Nephron progenitor cell (in vitro differentiated cells): ENCODE results near the gene CCBE1.

Source experiments
- DNase-seq: peaks from one replicate; pipeline ENCODE4 v3.0.0; 2021
- H3K27ac Mint-ChIP-seq: 2 replicates; pipeline ENCODE4 v1.8.0; 2021; ENCODE audit warnings: mild to moderate bottlenecking, moderate library complexity, mixed read lengths
- H3K27me3 Mint-ChIP-seq: 2 replicates; pipeline ENCODE4 v1.8.0; 2021; ENCODE audit warnings: mild to moderate bottlenecking, low read depth, mixed read lengths; ENCODE audit not compliant: poor library complexity
- H3K36me3 Mint-ChIP-seq: 2 replicates; pipeline ENCODE4 v1.8.0; 2021; ENCODE audit warnings: low read depth, mixed read lengths
- H3K4me1 Mint-ChIP-seq: 2 replicates; pipeline ENCODE4 v1.8.0; 2021; ENCODE audit warnings: mixed read lengths
- H3K4me3 Mint-ChIP-seq: 2 replicates; pipeline ENCODE4 v1.8.0; 2021; ENCODE audit warnings: mild to moderate bottlenecking, moderate library complexity, mixed read lengths
- H3K9me3 Mint-ChIP-seq: 2 replicates; pipeline ENCODE4 v1.8.0; 2021; ENCODE audit warnings: mild to moderate bottlenecking, moderate library complexity, mixed read lengths
- TF ChIP-seq, protein P1 (sequence below): fragments of 200-600 bp; sonication (generic); IDR thresholded peaks from 2 replicates; pipeline ENCODE4 v1.5.0; 2021; ENCODE audit warnings: antibody characterized with exemption

Gene CCBE1

DNA sequence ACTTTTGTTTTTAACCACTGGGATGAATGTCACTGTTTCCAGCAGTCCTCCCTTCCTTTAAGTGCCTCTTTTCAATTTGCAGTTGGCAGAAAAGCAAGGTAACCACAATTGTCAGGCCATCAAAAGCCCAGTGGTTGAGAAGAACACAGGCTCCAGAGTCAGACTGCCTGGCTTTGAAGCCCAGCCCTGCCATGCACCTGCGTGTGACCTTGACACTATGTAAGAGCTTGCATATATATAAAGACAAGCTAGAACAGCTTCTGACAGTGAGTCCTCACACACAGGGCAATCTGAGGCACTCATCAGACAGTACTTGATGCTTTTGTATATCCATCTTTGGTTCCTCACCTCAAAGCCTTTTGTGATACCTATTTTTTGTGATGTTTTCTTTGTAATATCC, 11.0 kb downstream of the CCBE1 start:
- no peak overlapping the region for H3K27ac Mint-ChIP-seq
- no peak overlapping the region for H3K4me3 Mint-ChIP-seq
- no peak for DNase-seq
- H3K36me3 Mint-ChIP-seq, result no peaks in the 10 kb centered on the region
- TF ChIP-seq, protein P1, sequence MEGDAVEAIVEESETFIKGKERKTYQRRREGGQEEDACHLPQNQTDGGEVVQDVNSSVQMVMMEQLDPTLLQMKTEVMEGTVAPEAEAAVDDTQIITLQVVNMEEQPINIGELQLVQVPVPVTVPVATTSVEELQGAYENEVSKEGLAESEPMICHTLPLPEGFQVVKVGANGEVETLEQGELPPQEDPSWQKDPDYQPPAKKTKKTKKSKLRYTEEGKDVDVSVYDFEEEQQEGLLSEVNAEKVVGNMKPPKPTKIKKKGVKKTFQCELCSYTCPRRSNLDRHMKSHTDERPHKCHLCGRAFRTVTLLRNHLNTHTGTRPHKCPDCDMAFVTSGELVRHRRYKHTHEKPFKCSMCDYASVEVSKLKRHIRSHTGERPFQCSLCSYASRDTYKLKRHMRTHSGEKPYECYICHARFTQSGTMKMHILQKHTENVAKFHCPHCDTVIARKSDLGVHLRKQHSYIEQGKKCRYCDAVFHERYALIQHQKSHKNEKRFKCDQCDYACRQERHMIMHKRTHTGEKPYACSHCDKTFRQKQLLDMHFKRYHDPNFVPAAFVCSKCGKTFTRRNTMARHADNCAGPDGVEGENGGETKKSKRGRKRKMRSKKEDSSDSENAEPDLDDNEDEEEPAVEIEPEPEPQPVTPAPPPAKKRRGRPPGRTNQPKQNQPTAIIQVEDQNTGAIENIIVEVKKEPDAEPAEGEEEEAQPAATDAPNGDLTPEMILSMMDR, result no peak
- H3K27me3 Mint-ChIP-seq, result peaks cover 59% of the 10 kb centered on the region
- no peaks in the 10 kb centered on the region for H3K9me3 Mint-ChIP-seq
- H3K4me1 Mint-ChIP-seq, result peaks cover 14% of the 10 kb centered on the region

DNA sequence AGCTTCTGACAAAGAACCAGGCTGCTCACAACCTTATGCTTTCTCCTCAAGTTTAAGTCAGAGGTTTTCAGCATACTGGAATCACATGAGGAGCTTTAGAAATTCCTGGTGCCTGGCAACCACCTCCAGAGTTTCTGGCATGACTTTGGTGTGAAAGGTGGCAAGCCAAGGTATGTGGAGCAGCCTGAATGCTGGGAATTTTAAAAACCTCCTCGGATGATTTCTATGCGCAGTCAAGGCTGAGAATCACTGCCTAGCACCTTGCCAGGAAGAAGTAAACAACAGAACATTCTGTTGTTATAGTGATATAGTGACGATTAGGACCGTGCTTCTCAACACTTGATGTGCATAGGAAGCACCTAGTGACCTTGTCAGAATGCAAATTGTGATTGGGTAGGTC, 11.7 kb downstream of the CCBE1 start:
- Mint-ChIP-seq H3K4me3 (no peak overlapping the region), H3K27ac (no peak overlapping the region), H3K36me3 (no peaks in the 10 kb centered on the region), H3K4me1 (peaks cover 20% of the 10 kb centered on the region), H3K9me3 (no peaks in the 10 kb centered on the region), H3K27me3 (peaks cover 51% of the 10 kb centered on the region)
- TF ChIP-seq, protein P1, result no peak
- DNase-seq, result no peak

DNA sequence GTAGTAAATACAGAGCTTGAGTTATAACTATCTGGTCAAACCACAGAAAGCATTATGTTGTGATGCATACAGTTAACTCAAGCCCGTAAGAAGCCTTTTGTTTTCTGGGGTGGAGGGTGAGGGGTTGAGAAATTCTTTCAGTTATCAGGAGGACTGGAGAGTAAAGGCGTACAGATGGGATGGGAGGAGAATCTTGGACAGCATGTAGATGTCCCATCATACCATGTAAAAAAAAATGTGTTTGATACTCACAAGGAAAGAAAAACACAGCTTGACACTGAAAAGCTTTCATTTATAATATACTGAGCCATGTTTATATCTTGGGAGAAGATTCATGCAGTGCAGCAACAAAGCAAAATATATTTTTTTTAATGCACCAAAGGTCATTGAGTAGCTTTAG, 12.4 kb downstream of the CCBE1 start:
- no peak for DNase-seq

DNA sequence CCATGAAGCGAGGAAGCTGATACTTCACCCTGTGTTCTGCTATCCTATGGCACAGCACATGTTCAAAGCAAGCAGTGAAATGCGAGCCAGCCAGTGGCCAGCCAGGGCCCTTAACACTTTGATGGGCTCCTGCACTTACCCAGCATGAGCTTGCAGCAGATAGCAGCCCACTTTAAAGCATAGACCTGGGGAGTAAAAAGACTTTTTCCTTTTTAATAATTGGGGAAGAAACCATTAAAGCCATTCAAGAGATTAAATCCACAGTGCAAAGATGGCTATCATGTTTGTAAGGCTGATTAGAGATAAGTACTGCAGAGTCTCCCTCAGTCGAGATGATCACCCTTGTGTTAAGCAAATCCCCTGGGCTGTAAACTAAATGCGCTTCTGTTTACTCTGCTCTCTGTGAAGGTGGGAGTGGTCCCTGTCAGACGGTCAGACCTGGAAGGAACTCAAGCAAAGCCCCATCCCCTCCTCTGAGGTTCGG, 15.7 kb downstream of the CCBE1 start:
- DNase-seq, result peak; percentile 25
- Mint-ChIP-seq H3K4me1 (peaks cover 30% of the 10 kb centered on the region), H3K27me3 (peaks cover 18% of the 10 kb centered on the region), H3K4me3 (peak overlapping the region; percentile 50), H3K36me3 (no peaks in the 10 kb centered on the region), H3K27ac (peak overlapping the region; percentile 85), H3K9me3 (no peaks in the 10 kb centered on the region)
- TF ChIP-seq, protein P1, result no peak

More for the DNA sequence above, 12.4 kb downstream of the CCBE1 start:
- TF ChIP-seq, protein P1, result no peak
- Mint-ChIP-seq H3K27ac (no peak overlapping the region), H3K36me3 (no peaks in the 10 kb centered on the region), H3K9me3 (no peaks in the 10 kb centered on the region), H3K27me3 (peaks cover 44% of the 10 kb centered on the region), H3K4me1 (peaks cover 26% of the 10 kb centered on the region), H3K4me3 (no peak overlapping the region)

DNA sequence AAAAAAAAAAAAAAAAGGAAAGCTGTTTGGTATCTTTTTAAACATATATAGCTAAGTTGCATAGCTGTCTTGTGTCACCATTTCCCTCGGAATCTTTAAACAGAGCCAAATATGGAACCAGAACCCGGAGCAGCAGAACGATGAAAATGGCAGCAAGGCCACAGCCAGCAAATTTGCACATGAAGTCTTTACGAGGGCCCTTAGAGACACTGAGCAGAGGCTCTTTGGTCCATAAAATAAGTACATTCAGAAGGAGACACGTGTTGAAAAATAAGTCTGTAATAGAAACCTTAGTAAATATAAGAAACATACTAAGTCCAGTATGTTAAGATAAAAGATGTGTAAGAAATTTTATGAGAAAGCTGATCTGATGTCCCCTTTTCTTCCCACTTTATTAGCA, 16.2 kb downstream of the CCBE1 start:
- Mint-ChIP-seq H3K4me3 (no peak overlapping the region), H3K9me3 (no peaks in the 10 kb centered on the region), H3K36me3 (no peaks in the 10 kb centered on the region), H3K27me3 (peaks cover 16% of the 10 kb centered on the region), H3K27ac (peak overlapping the region; percentile 81), H3K4me1 (peaks cover 30% of the 10 kb centered on the region)
- TF ChIP-seq, protein P1, result no peak
- no peak for DNase-seq

DNA sequence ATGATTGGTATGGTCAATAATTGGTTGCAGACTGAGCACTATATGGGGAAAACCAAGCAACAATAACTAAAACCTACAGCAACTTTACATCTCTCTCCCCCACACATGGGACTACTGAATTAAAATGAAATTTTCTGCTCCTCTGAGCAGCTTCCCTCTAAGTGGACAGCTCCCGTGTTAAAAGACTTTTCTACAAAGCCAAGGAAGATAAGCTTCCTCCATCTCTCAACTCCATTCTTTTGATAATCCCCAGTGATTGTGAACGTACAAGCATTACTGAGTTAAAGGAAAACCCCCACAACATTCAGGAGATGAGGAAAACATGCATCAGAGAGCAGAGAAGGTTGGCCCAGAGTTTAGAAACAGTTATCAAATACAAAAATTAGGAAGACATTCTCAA, 21.9 kb downstream of the CCBE1 start:
- TF ChIP-seq, protein P1, result no peak
- Mint-ChIP-seq H3K9me3 (no peaks in the 10 kb centered on the region), H3K27ac (no peak overlapping the region), H3K27me3 (peaks cover 4% of the 10 kb centered on the region), H3K4me1 (peaks cover 30% of the 10 kb centered on the region), H3K4me3 (no peak overlapping the region), H3K36me3 (no peaks in the 10 kb centered on the region)
- no peak for DNase-seq
